Choroid plexus epithelial cell (primary cell): ENCODE results near the gene CPEB3.

ENCODE experiments used
- DNase-seq: peaks from one replicate; pipeline ENCODE4 v3.0.0-alpha.2; 2010; ENCODE audit warnings: low read depth
- H3K4me3 ChIP-seq: 2 replicates; pipeline ENCODE4 v1.5.1; 2011; ENCODE audit warnings: low read depth, mild to moderate bottlenecking, control low read depth, low read length, moderate library complexity
- CTCF ChIP-seq: conservative IDR thresholded peaks from 2 replicates; pipeline ENCODE4 v1.5.1; 2011; ENCODE audit warnings: low read depth, mild to moderate bottlenecking, control low read depth, inconsistent platforms, low read length, moderate library complexity

CPEB3 gene

GRCh38 chr10:92074126-92074887 lies 216.6 kb downstream of the CPEB3 start:
- no peak overlapping the region for H3K4me3 ChIP-seq
- DNase-seq, result peak; percentile 37
- TF ChIP-seq CTCF, result peak; percentile 42

GRCh38 chr10:92068900-92069299 lies 222.0 kb downstream of the CPEB3 start:
- no peak for TF ChIP-seq CTCF
- DNase-seq, result peak; percentile 34
- no peak overlapping the region for H3K4me3 ChIP-seq

GRCh38 chr10:92066386-92066785 lies 224.5 kb downstream of the CPEB3 start:
- no peak for TF ChIP-seq CTCF
- no peak for DNase-seq
- H3K4me3 ChIP-seq, result no peak overlapping the region

- no peak for DNase-seq
- no peak for TF ChIP-seq CTCF
- H3K4me3 ChIP-seq, result no peak overlapping the region
Measured at GRCh38 chr10:92064506-92064905, 226.4 kb downstream of the CPEB3 start.

- DNase-seq, result no peak
- no peak overlapping the region for H3K4me3 ChIP-seq
- TF ChIP-seq CTCF, result no peak
Measured at GRCh38 chr10:92062273-92062672, 228.6 kb downstream of the CPEB3 start.

- DNase-seq, result no peak
- no peak overlapping the region for H3K4me3 ChIP-seq
- no peak for TF ChIP-seq CTCF
Measured at GRCh38 chr10:92054807-92055206, 236.1 kb downstream of the CPEB3 start.

GRCh38 chr10:92052741-92053140 lies 238.1 kb downstream of the CPEB3 start:
- no peak overlapping the region for H3K4me3 ChIP-seq
- no peak for DNase-seq
- no peak for TF ChIP-seq CTCF
